Fibroblast of pulmonary artery (primary cell): ENCODE data around the gene PCDHGA1.
"Not testable (repeated sequence)": the region's sequence is repeated elsewhere in the genome, so short reads cannot be mapped to it uniquely, and the experiment has no call there.

Experiments
- DNase-seq: peaks from one replicate; pipeline ENCODE4 v3.0.0-alpha.2; 2010; ENCODE audit warnings: low read depth
- H3K4me3 ChIP-seq: replicated peaks from 2 replicates; pipeline ENCODE4 v1.5.1; 2011; ENCODE audit warnings: low read depth, mild to moderate bottlenecking, control low read depth, low read length, moderate library complexity
- CTCF ChIP-seq: IDR thresholded peaks from 2 replicates; pipeline ENCODE4 v1.5.1; 2011; ENCODE audit warnings: mild to moderate bottlenecking, control low read depth, low read length, inconsistent platforms; ENCODE audit errors: missing control alignments

Gene PCDHGA1

DNA sequence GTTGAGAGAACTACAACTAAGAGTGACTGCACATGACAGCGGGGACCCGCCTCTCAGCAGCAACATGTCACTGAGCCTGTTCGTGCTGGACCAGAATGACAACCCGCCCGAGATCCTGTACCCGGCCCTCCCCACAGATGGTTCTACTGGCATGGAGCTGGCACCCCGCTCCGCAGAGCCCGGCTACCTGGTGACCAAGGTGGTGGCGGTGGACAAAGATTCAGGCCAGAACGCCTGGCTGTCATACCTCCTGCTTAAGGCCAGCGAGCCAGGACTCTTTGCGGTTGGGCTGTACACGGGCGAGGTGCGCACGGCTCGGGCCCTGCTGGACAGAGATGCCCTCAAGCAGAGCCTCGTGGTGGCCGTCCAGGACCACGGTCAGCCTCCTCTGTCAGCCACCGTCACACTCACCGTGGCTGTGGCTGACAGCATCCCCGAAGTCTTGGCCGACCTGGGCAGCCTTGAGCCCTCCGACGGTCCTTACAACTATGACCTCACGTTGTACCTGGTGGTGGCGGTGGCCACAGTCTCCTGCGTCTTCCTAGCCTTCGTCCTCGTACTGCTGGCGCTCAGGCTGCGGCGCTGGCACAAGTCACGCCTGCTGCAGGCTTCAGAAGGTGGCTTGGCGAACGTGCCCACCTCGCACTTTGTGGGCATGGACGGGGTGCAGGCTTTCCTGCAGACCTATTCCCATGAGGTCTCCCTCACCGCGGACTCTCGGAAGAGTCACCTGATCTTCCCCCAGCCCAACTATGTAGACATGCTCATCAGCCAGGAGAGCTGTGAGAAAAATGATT lies 54.4 kb downstream of the PCDHGA1 start:
- no peak for TF ChIP-seq CTCF
- DNase-seq: no peak
- no peak overlapping the region for H3K4me3 ChIP-seq

DNA sequence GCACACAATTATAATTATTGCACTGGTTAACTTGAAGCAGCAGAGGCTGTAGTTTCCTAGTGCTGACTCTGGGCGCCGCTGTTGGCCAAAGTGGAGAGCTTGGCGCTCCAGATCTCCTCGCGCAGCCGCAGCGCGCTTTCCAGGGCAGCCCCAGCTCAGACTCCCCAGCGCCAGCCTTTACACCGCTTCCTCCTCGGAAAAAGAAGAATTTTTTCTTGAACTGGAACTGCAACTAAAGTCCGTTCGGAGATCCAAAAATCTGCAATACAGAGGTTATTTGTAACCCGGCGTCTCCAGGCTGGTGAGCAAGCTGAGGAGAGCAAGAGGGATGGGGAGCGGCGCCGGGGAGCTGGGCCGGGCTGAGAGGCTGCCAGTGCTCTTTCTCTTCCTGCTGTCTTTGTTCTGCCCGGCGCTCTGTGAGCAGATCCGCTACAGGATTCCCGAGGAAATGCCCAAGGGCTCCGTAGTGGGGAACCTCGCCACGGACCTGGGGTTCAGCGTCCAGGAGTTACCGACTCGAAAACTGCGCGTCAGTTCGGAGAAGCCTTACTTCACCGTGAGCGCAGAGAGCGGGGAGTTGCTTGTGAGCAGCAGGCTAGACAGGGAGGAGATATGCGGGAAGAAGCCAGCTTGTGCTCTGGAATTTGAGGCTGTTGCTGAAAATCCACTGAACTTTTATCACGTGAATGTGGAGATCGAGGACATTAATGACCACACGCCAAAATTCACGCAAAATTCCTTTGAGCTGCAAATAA lies 57.4 kb downstream of the PCDHGA1 start, which contains the start of gene PCDHGB4:
Gene PCDHGB4 (plus strand): TSS at position 142 of the 755 bp plus-strand sequence. CDS start 187 bp downstream, at position 329.
- H3K4me3 ChIP-seq: peak within 1 kb of the TSS; percentile 57
- peak; percentile 74 for DNase-seq

GRCh38 chr5:141388661-141389060 lies 58.3 kb downstream of the PCDHGA1 start:
- TF ChIP-seq CTCF: no peak
- DNase-seq: no peak
- H3K4me3 ChIP-seq: no peak overlapping the region

More for the DNA sequence above, 57.4 kb downstream of the PCDHGA1 start, which contains the start of gene PCDHGB4:
- peak; percentile 59 for TF ChIP-seq CTCF

GRCh38 chr5:141389153-141390042 lies 59.1 kb downstream of the PCDHGA1 start:
- no peak overlapping the region for H3K4me3 ChIP-seq
- no peak for DNase-seq
- TF ChIP-seq CTCF: no peak

- peak; percentile 33 for DNase-seq
- no peak within 1 kb of the TSS for H3K4me3 ChIP-seq
- TF ChIP-seq CTCF: peak; percentile 17
Measured at GRCh38 chr5:141392429-141393198, 62.3 kb downstream of the PCDHGA1 start, which contains the start of gene PCDHGA8. TSS of gene PCDHGA8 (plus strand) at chr5:141392633. CDS start at chr5:141392814, 181 bp downstream.

DNA sequence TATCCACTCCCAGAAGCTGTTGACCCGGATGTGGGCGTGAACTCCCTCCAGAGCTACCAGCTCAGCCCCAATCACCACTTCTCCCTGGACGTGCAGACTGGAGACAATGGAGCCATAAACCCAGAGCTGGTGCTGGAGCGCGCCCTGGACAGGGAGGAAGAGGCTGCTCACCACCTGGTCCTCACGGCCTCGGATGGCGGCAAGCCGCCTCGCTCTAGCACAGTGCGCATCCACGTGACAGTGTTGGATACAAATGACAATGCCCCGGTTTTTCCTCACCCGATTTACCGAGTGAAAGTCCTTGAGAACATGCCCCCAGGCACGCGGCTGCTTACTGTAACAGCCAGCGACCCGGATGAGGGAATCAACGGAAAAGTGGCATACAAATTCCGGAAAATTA lies 63.0 kb downstream of the PCDHGA1 start:
- H3K4me3 ChIP-seq: no peak overlapping the region
- no peak for TF ChIP-seq CTCF

GRCh38 chr5:141394401-141395187 lies 64.3 kb downstream of the PCDHGA1 start:
- not testable (repeated sequence) for DNase-seq, H3K4me3 ChIP-seq

More for the DNA sequence above, 63.0 kb downstream of the PCDHGA1 start:
- no peak for DNase-seq
